Measurements from ENCODE around the gene ZCCHC2.

- no peak for TF ChIP-seq CTCF (IDR thresholded peaks at IDR 0.05)
- no peak for TF ChIP-seq POLR2A (IDR thresholded peaks at IDR 0.05)
- TF ChIP-seq EP300 (IDR thresholded peaks at IDR 0.05) = no peak
- TF ChIP-seq POLR2AphosphoS5 (IDR thresholded peaks at IDR 0.05) = no peak
Measured at GRCh38 chr18:62596145-62597005, 73.5 kb downstream of the ZCCHC2 start.
